Measurements from ENCODE around the gene ZNF555.

The ZNF555 gene

DNA sequence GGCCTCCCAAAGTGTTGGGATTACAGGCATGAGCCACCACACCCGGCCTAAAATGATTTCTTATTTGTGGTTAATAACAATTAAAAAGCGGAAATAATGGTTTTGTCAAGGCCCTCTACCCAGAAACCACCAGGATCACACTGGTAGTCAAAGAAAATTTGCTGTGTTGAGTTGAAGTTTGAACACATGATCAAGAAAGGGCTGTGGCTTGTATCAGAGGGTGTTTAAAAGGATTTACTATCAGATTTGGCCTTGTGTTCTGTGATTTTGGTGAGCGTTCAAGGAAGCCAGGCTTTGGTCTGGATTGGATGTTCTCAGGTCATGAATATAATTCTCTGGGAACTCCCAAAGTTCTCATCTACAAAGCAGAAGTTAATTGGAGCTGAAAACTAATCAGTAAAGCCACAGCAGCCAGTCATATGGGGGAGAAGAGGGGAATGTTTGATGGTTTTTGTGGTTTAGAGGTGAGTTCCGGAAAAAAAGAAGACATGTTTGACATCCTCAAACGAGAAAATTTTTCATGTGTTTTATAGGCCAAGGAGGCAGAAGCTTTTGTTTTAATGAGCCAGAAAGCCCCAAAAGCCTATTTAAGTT, 15.3 kb downstream of the ZNF555 start:
- TF ChIP-seq, protein P1, sequence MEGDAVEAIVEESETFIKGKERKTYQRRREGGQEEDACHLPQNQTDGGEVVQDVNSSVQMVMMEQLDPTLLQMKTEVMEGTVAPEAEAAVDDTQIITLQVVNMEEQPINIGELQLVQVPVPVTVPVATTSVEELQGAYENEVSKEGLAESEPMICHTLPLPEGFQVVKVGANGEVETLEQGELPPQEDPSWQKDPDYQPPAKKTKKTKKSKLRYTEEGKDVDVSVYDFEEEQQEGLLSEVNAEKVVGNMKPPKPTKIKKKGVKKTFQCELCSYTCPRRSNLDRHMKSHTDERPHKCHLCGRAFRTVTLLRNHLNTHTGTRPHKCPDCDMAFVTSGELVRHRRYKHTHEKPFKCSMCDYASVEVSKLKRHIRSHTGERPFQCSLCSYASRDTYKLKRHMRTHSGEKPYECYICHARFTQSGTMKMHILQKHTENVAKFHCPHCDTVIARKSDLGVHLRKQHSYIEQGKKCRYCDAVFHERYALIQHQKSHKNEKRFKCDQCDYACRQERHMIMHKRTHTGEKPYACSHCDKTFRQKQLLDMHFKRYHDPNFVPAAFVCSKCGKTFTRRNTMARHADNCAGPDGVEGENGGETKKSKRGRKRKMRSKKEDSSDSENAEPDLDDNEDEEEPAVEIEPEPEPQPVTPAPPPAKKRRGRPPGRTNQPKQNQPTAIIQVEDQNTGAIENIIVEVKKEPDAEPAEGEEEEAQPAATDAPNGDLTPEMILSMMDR (IDR thresholded peaks at IDR 0.05): no peak

DNA sequence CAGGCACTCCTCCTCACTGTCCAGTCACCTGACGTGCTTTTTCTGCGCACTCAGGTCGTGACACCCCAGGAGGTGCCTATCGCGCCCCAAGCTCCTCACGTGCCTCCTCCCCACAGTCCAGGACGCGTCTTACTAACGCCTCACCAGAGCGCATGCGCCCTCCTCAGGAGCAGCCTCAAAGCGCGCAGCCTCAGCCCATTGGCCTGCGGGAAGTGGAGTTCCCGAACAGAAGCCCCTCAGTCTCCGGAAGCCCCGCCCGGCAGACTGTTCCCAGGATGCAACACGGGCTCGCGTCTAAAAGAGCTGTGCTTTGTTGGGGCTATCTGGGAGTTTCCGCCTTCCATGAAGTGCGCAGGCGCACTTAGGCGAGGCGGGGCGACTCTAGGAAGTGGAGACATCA, 17.6 kb downstream of the ZNF555 start:
- TF ChIP-seq, protein P1 (IDR thresholded peaks at IDR 0.05): no peak

DNA sequence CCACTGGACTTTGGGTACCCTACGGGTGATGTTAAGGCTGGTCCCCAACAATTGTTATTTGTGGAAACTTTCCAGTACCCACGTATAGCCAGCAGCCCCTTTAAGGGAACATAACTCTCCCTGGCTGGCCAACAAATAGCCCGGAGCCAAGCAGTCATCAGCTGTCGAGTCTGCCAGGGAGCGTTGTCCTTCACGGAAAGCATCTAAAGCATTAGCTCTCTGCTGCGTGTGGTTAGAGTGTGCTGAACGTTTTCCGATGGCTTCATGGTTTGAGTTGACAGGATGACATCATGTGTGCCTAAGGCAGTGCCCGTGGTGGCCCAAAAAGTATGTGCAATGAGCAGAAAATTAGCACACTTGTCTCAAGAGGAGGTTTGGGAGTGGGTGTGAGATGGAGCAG, 22.5 kb downstream of the ZNF555 start:
- TF ChIP-seq, protein P1 (IDR thresholded peaks at IDR 0.05): no peak

DNA sequence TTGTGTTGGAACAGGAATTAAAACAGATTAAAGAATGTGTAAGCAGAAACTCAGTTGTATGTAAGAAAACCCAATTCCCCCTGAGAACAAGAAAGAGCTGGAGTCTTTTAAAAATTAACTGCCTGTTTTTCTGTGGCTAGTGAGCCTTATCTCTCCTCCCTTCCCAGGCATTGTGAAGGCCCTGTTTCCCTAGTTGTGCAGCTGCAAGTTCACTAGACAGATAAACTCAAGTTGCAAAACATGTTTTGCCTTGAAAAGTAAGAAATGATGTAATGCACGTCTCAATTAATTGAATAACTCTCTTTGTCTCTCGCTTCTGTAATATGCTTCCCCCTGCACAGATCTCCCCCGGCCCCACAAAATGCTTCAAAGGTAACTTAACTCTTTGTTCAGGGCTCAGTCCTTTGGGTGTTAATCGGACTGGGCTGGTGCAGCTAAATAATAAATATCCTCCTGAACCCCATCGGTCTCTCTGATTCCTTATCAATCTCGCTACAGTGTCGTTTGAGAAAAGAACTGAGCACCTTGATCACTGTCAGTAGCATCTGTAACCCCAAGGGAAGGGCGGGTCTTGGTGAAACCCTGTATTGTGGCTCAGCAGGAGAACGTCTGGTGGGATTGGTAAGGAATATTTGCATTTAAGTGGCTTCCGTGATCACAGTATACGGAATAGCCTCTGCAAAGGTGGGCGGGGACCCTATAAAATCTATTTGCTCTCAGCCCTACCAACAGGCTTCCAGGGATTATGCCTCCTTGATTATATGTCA, 24.2 kb downstream of the ZNF555 start:
- TF ChIP-seq, protein P1 (IDR thresholded peaks at IDR 0.05): no peak

DNA sequence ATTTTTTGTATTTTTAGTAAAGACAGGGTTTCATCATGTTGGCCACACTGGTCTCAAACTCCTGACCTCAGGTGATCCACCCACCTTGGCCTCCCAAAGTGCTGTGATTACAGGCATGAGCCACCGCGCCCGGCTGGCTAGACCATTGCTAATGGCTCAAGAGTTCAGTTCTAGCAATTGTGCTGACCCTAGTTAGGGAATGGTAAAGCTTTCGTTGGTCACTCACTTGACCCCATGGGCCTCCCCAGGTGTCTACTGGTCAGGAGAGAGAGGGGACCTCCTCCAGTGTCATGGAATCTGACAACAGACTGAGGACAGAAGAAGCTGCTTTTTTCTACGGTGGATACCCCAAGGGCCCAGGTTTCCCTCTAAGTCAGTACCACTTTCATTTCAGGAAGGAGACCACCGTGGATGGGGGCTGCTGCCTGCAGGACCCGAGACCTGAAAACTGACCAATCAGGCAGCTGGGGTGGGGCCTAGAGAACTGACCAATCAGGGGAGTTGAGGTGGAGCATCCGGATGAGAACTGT, 25.3 kb downstream of the ZNF555 start:
- TF ChIP-seq, protein P1 (IDR thresholded peaks at IDR 0.05): no peak

DNA sequence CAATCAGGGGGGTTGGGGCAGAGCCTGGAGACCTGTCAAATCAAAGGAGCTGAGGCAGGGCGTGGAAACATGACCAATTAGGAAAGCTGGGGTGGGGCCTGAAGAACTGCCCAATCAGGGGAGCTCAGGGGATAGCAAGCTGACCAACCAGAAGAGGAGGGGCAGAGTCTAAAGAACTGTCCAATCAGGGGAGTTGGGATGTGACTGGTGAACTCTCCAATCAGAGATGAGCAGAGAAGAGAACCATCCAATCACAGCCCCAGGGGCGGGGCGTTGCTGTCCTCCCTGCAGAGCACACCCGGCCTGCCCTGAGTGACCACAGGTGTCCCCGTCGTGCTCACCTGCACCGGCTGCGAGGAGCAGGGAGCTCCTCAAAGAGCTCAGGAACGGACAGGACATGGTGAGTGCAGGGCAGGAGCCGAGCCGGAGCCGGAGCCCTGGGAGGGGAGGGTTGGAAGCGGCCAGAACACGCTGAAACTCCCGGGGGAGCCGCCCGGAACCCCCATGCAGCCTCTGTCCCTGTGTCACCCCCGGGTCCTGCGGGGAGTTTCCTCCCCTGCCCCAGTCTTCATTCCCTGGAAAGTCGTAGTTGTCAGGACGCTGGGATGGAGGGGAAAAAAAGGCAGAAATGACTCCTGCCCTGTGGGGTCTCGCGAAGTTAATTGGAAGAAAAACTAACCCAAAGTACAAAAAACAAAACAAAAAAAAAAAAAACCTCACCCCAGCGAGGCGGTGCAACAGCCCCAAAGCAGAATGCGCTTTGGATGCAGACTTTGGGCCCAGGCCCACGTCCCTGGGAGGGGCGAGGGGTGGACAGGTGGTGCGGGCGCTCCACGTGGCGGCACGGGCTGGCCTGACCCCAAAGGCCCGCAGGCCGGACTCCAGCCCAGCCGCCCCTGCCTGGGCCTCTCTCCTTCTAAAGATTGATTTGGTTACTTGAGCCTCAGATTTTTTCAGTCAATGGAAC, 26.0 kb downstream of the ZNF555 start, which contains the start of gene ZNF556:
ZNF556 (plus strand) TSS at position 311 of the 967 bp plus-strand sequence; CDS start at position 398, 87 bp downstream.
- TF ChIP-seq, protein P1 (IDR thresholded peaks at IDR 0.05): no peak

DNA sequence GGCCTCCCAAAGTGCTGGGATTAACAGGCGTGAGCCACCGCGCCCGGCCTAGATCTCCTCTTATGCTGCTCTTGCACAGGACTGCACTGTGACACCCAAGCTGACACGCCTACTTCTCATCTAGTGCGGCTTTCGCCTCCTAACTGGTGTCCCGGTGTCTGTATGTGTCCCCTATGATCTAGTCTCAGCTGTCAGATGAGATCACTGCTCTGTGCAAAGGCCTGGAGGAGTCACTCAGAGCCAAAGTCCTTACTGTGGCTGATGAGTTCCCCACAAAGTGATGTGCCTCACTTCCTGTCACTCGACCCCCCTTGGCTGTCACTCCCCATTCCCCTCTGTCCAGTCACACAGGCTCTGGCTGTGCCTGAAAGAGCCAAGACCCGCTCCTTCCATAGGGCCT, 28.3 kb downstream of the ZNF555 start:
- TF ChIP-seq, protein P1 (IDR thresholded peaks at IDR 0.05): no peak
